GM21825 (cell line): Measurements from ENCODE around the gene METTL27.
"Not testable (repeated sequence)": the region's sequence is repeated elsewhere in the genome, so short reads cannot be mapped to it uniquely, and the experiment has no call there.

Experiments
- ATAC-seq: cut with Tn5 transposase; IDR thresholded peaks from one replicate; pipeline ENCODE4 v1.9.1; 2021; ENCODE audit warnings: mild to moderate bottlenecking, moderate library complexity; ENCODE audit not compliant: unreplicated experiment

The METTL27 gene

GRCh38 chr7:73842067-73842976 is at the start of gene METTL27:
TSS of gene METTL27 (minus strand) at chr7:73842516. CDS start at chr7:73842140, 376 bp downstream.
- peak; percentile 82 for ATAC-seq

DNA sequence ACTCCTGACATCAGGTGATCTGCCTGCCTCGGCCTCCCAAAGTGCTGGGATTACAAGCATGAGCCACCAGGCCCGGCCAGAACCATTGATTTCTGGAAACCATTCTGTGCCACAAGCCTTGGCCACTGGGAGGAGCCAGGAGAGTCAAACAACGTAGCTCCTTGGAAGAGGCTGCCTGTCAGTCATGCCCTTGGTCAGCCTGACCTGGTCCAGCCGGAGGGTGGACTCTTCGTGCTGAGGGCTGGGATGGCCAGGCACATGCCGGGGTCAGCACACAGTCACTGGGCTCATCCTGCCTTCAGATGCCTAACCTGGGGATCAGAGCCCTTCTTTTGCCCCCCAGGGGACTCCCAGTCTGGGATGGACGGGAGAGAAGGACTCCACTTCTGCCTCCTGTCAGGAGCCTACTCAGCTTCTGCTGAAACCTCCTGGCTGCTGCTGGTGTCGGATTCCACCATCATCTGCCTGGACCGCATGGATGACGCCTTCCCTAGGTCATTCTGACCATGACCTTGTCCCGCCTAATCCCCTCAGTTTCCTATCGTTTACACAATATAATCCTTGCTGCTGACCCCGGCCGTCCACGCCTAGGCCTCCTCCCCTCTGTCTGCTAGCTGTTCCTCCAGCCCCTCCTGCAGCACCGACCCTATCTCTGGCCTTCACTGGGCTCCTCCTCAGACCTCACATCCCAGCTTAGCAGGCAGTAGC is 49.0 kb upstream of the METTL27 start:
- ATAC-seq = no peak

GRCh38 chr7:73890555-73891147 is 48.3 kb upstream of the METTL27 start:
- no peak for ATAC-seq

DNA sequence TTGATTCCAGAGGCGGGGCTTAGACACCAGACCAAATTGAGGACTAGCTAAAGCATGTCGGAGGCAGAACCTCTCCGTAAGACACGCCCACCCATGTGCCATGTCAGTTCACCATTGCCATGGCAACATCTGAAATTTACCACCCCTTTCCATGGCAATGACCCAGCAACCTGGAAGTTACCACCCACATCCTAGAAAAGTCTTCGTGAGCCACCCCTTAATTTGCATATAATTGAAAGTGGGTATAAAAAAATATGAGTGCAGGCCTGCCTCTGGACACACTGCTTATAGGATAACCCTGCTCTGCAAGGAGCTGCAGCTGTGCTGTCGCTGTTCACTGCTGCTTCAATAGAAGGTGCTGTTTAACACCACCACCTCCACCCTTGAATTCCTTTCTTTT is 46.6 kb upstream of the METTL27 start:
- ATAC-seq = no peak

DNA sequence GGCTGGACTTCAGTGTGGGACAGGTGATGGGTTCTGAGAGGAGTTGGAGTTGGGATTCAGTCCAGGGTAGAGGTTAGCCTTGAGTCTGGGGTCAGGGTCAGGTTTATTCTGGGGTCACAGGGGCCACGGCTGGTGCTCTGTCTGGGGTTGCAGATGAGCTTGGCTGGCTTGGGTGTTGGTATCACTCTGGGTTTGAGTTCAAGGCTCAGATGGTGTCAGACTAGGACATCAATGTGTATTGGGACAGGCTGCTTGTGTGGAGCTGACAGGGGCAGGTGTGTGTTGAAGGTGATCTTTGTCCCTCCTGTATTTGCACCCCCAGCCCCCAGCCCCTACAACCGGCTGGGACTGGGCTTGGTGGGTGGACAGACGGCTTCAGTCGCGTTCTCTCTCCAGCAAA is 45.4 kb upstream of the METTL27 start:
- no peak for ATAC-seq

DNA sequence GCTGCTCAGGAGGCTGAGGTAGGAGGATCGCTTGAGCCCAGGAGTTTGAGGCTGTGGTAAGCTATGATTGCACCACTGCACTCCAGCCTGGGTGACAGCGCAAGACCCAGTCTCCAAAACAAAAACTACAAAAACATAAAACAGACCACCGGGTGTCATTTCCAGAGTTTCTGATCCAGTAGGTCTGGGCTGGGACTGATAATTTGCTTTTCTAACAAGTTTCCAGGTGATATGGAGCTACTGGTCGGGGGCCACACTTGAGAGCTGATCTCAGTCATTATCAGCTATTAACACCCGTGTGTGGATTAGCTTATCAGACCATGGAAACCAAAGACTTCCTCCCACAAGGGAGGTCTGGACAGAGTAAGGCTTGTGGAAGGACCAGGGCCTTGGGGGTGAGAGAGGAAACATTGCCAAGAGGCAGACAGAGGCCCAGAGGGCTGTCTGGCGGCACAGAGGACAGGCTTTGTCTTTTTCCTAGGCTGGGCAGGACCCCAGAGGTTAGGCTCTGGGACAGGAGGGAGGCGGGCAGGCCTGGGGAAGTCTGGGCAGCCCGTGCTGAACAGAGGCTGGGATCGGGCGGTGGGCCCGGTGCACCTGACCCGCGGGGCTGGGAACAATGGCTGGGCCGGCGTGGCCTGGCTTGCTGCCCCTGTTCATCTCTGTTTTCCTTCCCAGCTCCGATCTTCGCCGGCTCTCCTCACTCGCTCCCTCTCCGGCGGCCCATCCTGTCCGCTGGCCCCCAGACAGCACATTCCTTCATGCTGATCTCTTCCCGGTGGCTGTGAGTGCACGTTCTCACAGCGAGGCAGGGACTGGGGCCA is 43.9 kb upstream of the METTL27 start:
- ATAC-seq = no peak

GRCh38 chr7:73885433-73885974 is 43.2 kb upstream of the METTL27 start:
- ATAC-seq = no peak

DNA sequence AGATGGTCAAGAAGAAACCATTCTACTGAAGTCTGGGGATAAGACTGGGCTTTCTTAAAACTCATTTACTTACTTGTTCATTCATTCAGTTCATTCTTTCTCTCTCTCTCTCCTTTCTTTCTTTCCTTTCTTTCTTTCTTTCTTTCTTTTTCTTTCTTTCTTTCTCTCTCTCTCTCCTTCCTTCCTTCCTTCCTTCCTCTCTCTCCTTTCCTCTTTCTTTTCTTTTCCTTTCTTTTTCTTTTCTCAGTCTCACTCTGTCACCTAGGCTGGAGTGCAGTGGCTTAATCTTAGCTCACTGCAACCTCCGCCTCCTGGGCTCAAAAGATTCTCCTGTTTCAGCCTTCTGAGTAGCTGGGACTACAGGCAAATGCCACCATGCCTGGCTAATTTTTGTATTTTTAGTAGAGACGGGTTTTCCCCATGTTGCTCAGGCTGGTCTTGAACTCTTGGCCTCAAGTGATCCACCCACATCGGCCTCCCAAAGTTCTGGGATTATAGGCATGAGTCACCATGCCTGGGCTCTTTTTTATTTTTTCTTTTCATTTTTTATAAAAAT is 42.6 kb upstream of the METTL27 start:
- ATAC-seq = not testable (repeated sequence)

GRCh38 chr7:73882047-73882402 is 39.7 kb upstream of the METTL27 start:
- no peak for ATAC-seq

DNA sequence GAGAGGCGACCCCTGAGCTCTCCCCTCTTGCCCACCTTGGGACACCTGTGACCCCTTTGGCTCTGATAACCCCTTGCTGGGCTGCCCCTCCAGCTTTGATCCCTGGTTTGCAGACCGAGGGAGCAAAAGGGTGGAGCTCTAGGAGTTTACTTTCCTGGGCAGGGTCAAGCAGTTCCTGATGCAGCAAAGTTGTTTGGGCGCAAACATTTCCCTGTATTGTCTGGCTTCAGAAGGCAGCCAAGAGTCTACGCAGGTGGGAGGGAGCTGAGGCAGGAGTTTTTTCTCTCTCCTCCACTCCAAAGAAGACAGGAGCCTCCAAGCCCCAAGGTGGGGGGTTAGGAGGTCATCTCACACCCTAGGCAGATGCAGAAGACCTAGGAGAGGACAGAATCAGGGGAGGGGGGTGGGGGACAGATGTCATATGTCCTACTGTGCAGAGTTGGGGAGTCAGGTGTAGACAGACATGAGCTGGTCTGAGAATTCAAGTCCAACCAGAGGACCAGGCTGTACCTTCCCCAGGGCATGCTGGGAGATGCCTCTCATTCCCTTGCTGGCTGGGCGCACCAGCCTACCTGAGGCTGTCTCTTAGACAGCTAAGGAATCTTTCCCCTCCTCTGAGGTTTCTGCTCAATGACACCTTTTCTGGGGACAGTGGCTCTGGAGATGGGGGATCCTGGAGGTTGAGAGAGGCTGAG is 39.2 kb upstream of the METTL27 start:
- ATAC-seq = no peak

DNA sequence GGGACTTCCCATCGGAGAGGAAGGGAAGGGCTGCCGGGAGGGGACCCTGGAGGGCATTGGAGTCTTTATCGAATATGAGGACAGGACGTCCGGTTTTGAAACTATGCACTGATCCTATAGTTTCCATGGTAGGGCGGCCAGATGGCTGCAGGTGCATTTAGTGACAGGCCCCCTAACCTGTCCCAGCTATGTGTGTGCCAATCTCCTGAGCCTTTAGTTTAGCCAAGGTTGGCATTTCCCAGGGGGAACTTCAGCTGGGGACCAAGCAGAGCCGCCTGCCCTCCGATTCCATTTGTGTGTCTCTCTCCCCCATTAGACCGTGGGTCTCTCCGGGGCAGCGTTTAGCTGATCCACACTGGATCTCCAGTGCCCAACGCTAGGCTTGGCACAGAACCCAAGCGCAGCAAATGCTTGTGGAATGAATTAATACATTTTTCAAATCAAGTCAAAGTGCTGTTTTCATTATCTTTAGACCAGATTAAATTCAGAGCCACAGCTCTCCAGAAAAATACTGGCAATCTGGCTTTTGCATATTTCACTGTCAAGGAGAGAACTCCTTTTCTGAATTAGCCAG is 38.5 kb upstream of the METTL27 start:
- ATAC-seq = no peak

GRCh38 chr7:73879977-73880681 is 37.8 kb upstream of the METTL27 start:
- no peak for ATAC-seq

DNA sequence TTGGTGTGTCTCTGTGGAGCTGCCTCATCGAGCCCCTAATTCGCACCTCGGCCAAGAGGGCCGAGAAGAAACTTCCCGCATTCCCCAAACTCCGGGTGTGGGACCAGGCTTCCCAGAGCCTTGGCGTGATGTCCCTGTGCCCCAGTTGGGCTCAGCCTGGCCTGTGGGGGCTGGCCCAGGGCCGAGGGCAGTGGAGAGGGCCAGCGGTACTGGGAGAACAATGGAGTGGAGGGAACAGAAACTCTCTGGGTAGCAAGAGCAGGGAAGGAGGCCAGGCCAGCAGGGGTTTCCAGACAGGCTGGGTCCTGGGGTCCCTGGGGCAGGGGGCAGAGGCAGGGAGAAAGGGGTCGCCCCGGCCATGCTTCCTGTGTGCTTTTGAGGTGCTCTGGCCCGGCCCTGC is 34.7 kb upstream of the METTL27 start:
- ATAC-seq = no peak

DNA sequence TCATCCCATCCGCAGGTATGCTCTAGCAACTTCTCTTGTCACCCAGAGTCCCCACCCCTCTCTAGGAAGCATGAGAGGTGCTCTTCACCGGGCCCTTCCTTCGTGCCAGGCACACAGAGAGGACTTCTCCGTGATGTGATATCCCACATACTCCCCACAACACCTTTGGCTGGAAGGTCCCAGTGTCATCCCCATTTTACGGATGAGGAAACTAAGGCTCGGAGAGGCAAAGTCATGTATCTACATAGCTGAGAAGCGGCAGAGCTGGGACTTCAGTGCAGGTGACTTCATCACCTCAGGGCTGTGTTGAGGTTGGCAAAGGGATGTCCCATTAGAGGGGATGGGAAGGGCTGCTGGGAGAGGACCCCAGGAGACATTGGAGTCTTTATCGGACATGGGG is 34.0 kb upstream of the METTL27 start:
- no peak for ATAC-seq

GRCh38 chr7:73872056-73872908 is 30.0 kb upstream of the METTL27 start:
- no peak for ATAC-seq

GRCh38 chr7:73871163-73872011 is 29.1 kb upstream of the METTL27 start:
- no peak for ATAC-seq

DNA sequence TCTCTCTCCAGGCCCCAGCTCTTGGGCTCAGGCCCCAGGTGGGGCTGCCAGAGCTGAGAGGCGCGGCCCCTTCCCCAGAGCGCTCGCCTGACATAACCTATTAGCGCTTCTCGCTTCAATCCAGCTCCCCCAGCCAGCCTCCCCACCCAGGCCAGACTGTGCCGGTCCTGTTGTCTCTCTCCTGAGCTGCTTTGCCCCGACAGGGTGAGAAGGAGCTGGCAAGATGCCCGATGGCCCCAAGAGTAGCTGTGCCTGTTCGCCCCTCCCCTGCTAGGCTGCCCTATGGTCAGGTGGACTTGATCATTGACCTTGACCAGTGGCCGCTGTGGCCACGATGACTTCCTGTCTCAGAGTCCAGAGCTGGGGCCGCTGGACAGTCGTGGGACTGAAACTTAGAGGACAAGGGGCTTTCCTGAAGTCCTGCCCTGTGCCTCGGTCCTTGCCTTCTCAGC is 27.8 kb upstream of the METTL27 start:
- ATAC-seq = no peak
